ENCODE results near the gene BCL2L11.

Gene BCL2L11

DNA sequence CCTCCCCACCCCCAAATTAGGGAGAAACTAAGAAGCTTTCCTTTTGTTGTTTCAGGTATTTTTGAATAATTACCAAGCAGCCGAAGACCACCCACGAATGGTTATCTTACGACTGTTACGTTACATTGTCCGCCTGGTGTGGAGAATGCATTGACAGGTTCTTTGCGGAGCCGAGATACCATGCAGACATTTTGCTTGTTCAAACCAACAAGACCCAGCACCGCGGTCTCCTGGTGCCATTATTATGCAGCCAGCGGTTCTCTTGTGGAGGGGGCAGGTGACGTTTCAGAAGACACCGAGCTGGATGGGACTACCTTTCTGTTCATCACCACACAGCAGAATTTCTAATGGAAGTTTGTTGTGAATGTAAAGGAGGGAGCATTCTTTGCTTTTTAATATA lies 43.4 kb downstream of the BCL2L11 start:
- TF ChIP-seq, protein P1, sequence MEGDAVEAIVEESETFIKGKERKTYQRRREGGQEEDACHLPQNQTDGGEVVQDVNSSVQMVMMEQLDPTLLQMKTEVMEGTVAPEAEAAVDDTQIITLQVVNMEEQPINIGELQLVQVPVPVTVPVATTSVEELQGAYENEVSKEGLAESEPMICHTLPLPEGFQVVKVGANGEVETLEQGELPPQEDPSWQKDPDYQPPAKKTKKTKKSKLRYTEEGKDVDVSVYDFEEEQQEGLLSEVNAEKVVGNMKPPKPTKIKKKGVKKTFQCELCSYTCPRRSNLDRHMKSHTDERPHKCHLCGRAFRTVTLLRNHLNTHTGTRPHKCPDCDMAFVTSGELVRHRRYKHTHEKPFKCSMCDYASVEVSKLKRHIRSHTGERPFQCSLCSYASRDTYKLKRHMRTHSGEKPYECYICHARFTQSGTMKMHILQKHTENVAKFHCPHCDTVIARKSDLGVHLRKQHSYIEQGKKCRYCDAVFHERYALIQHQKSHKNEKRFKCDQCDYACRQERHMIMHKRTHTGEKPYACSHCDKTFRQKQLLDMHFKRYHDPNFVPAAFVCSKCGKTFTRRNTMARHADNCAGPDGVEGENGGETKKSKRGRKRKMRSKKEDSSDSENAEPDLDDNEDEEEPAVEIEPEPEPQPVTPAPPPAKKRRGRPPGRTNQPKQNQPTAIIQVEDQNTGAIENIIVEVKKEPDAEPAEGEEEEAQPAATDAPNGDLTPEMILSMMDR (IDR thresholded peaks at IDR 0.05; ENCODE audit: borderline replicate concordance, insufficient read depth, low read depth, low read length), result no peak
- H3K4me3 ChIP-seq (ENCODE audit: low read depth, low read length), result no peak overlapping the region

DNA sequence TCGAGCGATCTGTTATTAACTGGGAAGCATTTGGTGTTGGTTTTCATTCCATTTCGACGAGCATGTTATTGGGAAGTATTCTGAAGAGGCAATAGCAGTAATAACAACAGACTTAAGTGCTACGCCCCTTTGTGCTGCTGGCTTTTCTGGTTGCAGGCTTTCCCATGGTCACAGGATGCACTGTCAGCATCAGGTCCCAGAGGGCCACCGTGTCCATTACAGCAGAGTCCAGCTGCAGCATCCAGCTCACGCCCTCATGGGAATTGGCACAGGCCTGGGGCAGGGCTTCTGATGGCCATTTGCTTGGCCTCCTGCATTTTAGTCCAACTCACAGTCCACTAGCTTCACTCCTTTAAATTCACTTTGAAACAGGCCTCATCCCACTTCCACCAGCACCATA lies 44.4 kb downstream of the BCL2L11 start:
- H3K4me3 ChIP-seq (ENCODE audit: low read depth, low read length), result no peak overlapping the region
- TF ChIP-seq, protein P1 (IDR thresholded peaks at IDR 0.05; ENCODE audit: borderline replicate concordance, insufficient read depth, low read depth, low read length), result no peak

GRCh38 chr2:111166115-111166514 lies 45.4 kb downstream of the BCL2L11 start:
- H3K4me3 ChIP-seq (ENCODE audit: low read depth, low read length), result no peak overlapping the region
- TF ChIP-seq, protein P1 (IDR thresholded peaks at IDR 0.05; ENCODE audit: borderline replicate concordance, insufficient read depth, low read depth, low read length), result no peak

GRCh38 chr2:111167076-111167862 lies 46.6 kb downstream of the BCL2L11 start:
- TF ChIP-seq, protein P1 (IDR thresholded peaks at IDR 0.05; ENCODE audit: borderline replicate concordance, insufficient read depth, low read depth, low read length), result no peak
- no peak overlapping the region for H3K4me3 ChIP-seq (ENCODE audit: low read depth, low read length)

DNA sequence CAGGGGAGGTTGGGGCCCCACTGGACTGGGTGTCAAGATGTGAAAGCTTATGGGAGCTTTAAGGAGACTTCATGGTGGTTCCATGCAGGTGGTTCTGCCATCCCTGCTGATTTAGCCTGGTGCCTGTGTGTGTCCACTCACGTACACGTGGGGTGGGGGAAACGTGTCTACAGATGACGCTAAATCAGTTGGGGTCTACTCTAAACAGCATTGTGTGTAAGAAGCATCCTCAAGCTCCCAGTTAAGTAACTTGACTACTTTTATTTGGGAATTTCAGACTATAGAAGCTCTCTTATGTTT lies 47.1 kb downstream of the BCL2L11 start:
- TF ChIP-seq, protein P1 (IDR thresholded peaks at IDR 0.05; ENCODE audit: borderline replicate concordance, insufficient read depth, low read depth, low read length), result no peak
- no peak overlapping the region for H3K4me3 ChIP-seq (ENCODE audit: low read depth, low read length)

DNA sequence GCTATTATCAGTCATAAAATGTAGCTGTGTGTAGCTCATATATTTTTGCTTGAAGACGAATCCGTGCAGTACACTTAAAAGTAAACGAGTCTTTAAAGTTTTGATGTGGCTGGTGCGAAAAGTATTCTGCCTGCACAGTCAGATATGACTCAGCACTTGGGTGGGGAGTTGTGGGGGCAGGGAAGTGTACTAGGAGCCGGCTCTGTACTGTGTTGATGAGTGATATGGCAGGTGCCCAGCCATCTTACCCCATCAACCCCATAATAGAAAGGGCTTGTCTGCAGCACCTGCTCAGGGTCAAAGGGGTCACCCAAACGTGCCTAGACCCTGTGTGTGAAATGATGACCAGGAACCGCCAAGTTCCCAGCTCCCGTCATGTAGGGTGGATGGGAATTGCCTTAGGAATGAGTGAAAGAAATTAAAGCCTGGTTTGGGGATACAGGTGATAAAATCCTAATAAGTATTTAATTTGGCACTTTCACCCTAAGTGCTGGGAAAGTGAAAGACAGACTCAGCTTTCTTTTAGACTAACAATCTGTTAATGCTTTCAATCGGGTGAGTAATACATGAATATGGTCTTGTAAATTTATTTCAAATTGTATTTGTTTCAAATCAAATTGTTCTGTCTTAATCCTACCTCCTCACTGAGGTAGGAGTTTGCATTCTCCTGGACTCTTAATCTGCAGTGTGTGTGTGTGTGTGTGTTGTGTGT lies 48.0 kb downstream of the BCL2L11 start:
- H3K4me3 ChIP-seq (ENCODE audit: low read depth, low read length), result no peak overlapping the region

More for the DNA sequence above, 48.0 kb downstream of the BCL2L11 start:
- TF ChIP-seq, protein P1 (IDR thresholded peaks at IDR 0.05; ENCODE audit: borderline replicate concordance, insufficient read depth, low read depth, low read length), result no peak

Measured in GM12875 (cell line).